HCT116 (cell line): ENCODE data around the gene STK39. TPM values are rescaled to one million over a fixed set of nuclear protein-coding genes. Genes with fewer than 3 reads are reported as not detected.

Experiments
- ATAC-seq: fragments of 200-7000 bp; cut with Tn5 transposase; 2 replicates; pipeline ENCODE4 v1.9.1; 2020; ENCODE audit warnings: mild to moderate bottlenecking, moderate library complexity
- BruUV-seq: library from RNA; stranded (reverse); fragments of 400-500 nt; replicated peaks from 2 replicates; lab custom pipeline; 2021; lab: Mats Ljungman, UMichigan
- CTCF ChIA-PET: fragments of 300-600 bp; sonication (Branson Sonifier 250); formaldehyde crosslinking; loops from one replicate; lab custom pipeline; 2021; ENCODE audit warnings: antibody characterized with exemption; lab: Charles Lee
- POLR2A ChIA-PET: fragments of 300-600, 350-600 bp; sonication (Branson Sonifier 250); formaldehyde crosslinking; loops from one replicate; lab custom pipeline; 2021; ENCODE audit warnings: antibody characterized with exemption; lab: Charles Lee
- RAD21 ChIA-PET, 2 experiments: fragments of 300-600 bp; sonication (Branson Sonifier 250); formaldehyde crosslinking; loops; one replicate each; lab custom pipeline; 2023; ENCODE audit warnings: low total read pairs in 2 of 2; ENCODE audit not compliant: uncharacterized antibody in 2 of 2, unreplicated experiment in 2 of 2, low non-redundant PET in 1 of 2; lab: Charles Lee
- DNase-seq: peaks from one replicate; pipeline ENCODE4 v3.0.0-alpha.2; 2010; ENCODE audit warnings: low read depth, low spot score
- H2AFZ ChIP-seq: fragments of 200-600 bp; shearing (Covaris generic), sonication (generic); 2 replicates; pipeline ENCODE4 v1.6.1; 2017; ENCODE audit warnings: low read depth, mixed run types, mixed read lengths, antibody characterized with exemption, low read length; ENCODE audit not compliant: poor library complexity, severe bottlenecking
- H3K27ac ChIP-seq: 2 replicates; pipeline ENCODE4 v1.5.1; 2012; ENCODE audit warnings: low read depth, low read length
- H3K27me3 ChIP-seq: fragments of 200-600 bp; sonication (generic); 2 replicates; pipeline ENCODE4 v1.6.1; 2016; ENCODE audit warnings: mixed run types, low read length, mixed read lengths; ENCODE audit not compliant: insufficient read depth
- H3K36me3 ChIP-seq, 2 experiments: fragments of 200-500 bp in 1 of 2; fragments of 200-600 bp in 1 of 2; sonication (Bioruptor generic) in 1 of 2; sonication (generic) in 1 of 2; 2 replicates each; pipeline versions ENCODE4 v1.5.1 to v1.6.1; 2014 to 2016; ENCODE audit warnings: low read length in 2 of 2, inconsistent platforms in 1 of 2, mixed read lengths in 1 of 2, mixed run types in 1 of 2; ENCODE audit not compliant: insufficient read depth in 2 of 2, control insufficient read depth in 1 of 2
- H3K4me1 ChIP-seq, 2 experiments: fragments of 200-600 bp in 1 of 2; sonication (generic) in 1 of 2; 2 replicates each; pipeline versions ENCODE4 v1.5.1 to v1.6.1; 2012 to 2017; ENCODE audit warnings: low read length in 2 of 2, inconsistent platforms in 1 of 2, mild to moderate bottlenecking in 1 of 2, mixed read lengths in 1 of 2, mixed run types in 1 of 2, moderate library complexity in 1 of 2; ENCODE audit not compliant: insufficient read depth in 2 of 2, control insufficient read depth in 1 of 2
- H3K4me2 ChIP-seq: fragments of 200-600 bp; sonication (generic); 2 replicates; pipeline ENCODE4 v1.6.1; 2017; ENCODE audit warnings: mixed run types, low read length, mixed read lengths
- H3K4me3 ChIP-seq, 2 experiments: fragments of 200-600 bp in 1 of 2; sonication (generic) in 1 of 2; replicated peaks in 1 of 2; 2 replicates each; pipeline ENCODE4 v1.5.1; 2011 to 2016; ENCODE audit warnings: low read length in 2 of 2, control low read depth in 1 of 2, low read depth in 1 of 2, mild to moderate bottlenecking in 1 of 2, mixed read lengths in 1 of 2, mixed run types in 1 of 2
- H3K79me2 ChIP-seq: fragments of 200-600 bp; sonication (generic); 2 replicates; pipeline ENCODE4 v1.6.1; 2017; ENCODE audit warnings: mild to moderate bottlenecking, mixed run types, low read length, moderate library complexity, mixed read lengths; ENCODE audit not compliant: insufficient read depth
- H3K9ac ChIP-seq: fragments of 200-600 bp; sonication (generic); 2 replicates; pipeline ENCODE4 v1.6.1; 2016; ENCODE audit warnings: low read length, mixed read lengths
- H3K9me2 ChIP-seq: fragments of 200-600 bp; sonication (generic), shearing (Covaris generic); 2 replicates; pipeline ENCODE4 v1.6.1; 2017; ENCODE audit warnings: mixed run types, mild to moderate bottlenecking, moderate library complexity; ENCODE audit not compliant: insufficient read depth
- H3K9me3 ChIP-seq, 2 experiments: fragments of 200-500 bp in 1 of 2; fragments of 200-600 bp in 1 of 2; sonication (Bioruptor generic) in 1 of 2; sonication (generic) in 1 of 2; 2 replicates each; pipeline ENCODE4 v1.6.1; 2014 to 2017; ENCODE audit warnings: low read length in 2 of 2, mixed read lengths in 2 of 2, inconsistent platforms in 1 of 2, low read depth in 1 of 2, mild to moderate bottlenecking in 1 of 2, mixed run types in 1 of 2, moderate library complexity in 1 of 2; ENCODE audit not compliant: control insufficient read depth in 1 of 2, insufficient read depth in 1 of 2
- H4K20me1 ChIP-seq: fragments of 200-600 bp; sonication (generic), shearing (Covaris generic); 2 replicates; pipeline ENCODE4 v1.6.1; 2017; ENCODE audit warnings: mixed run types, mild to moderate bottlenecking, moderate library complexity; ENCODE audit not compliant: insufficient read depth
- CEBPB ChIP-seq: IDR thresholded peaks from 2 replicates; pipeline ENCODE4 v1.6.1; 2012; ENCODE audit warnings: low read depth
- ELF1 ChIP-seq: IDR thresholded peaks from 2 replicates; pipeline ENCODE4 v1.6.1; 2012; ENCODE audit warnings: low read depth, borderline replicate concordance
- POLR2AphosphoS5 ChIP-seq: IDR thresholded peaks from 2 replicates; pipeline ENCODE4 v1.6.1; 2011; ENCODE audit warnings: mild to moderate bottlenecking, low read depth, low read length, moderate library complexity
- SP1 ChIP-seq: IDR thresholded peaks from 2 replicates; pipeline ENCODE4 v1.6.1; 2012; ENCODE audit warnings: low read depth
- SRF ChIP-seq: IDR thresholded peaks from 2 replicates; pipeline ENCODE4 v1.6.1; 2012; ENCODE audit warnings: low read depth
- ZNF274 ChIP-seq: fragments of 200-500 bp; sonication (Bioruptor generic); IDR thresholded peaks from 2 replicates; pipeline ENCODE4 v1.6.1; 2014; ENCODE audit warnings: mild to moderate bottlenecking, low read depth, low read length, inconsistent platforms
- intact Hi-C: fragments of 100-400 bp; cut with micrococcal nuclease; formaldehyde crosslinking; loops from 2 replicates; pipeline ENCODE4 v1.10.0; 2022
- total RNA-seq: library from RNA; stranded (reverse); gene quantifications from one replicate; pipeline ENCODE4 v1.2.1, GENCODE V29; 2021; ENCODE audit not compliant: unreplicated experiment
- TF ChIP-seq, protein P1 (sequence below): IDR thresholded peaks from 2 replicates; pipeline ENCODE4 v1.6.1; 2012; ENCODE audit warnings: low read depth

Gene STK39
- total RNA-seq, 1 experiment from 2014 or later: 118 TPM

GRCh38 chr2:168159754-168160585 is 87.4 kb downstream of the STK39 start:
- no peak overlapping the region for H3K4me2 ChIP-seq
- no peaks in the 10 kb centered on the region for H3K9me3 ChIP-seq
- peaks cover 0 to 64% of the 10 kb centered on the region in 2 experiments; a peak in 2 of 4 replicates for H3K36me3 ChIP-seq
- no peak for TF ChIP-seq POLR2AphosphoS5
- no peak for TF ChIP-seq CEBPB
- TF ChIP-seq ELF1: no peak
- TF ChIP-seq, protein P1, sequence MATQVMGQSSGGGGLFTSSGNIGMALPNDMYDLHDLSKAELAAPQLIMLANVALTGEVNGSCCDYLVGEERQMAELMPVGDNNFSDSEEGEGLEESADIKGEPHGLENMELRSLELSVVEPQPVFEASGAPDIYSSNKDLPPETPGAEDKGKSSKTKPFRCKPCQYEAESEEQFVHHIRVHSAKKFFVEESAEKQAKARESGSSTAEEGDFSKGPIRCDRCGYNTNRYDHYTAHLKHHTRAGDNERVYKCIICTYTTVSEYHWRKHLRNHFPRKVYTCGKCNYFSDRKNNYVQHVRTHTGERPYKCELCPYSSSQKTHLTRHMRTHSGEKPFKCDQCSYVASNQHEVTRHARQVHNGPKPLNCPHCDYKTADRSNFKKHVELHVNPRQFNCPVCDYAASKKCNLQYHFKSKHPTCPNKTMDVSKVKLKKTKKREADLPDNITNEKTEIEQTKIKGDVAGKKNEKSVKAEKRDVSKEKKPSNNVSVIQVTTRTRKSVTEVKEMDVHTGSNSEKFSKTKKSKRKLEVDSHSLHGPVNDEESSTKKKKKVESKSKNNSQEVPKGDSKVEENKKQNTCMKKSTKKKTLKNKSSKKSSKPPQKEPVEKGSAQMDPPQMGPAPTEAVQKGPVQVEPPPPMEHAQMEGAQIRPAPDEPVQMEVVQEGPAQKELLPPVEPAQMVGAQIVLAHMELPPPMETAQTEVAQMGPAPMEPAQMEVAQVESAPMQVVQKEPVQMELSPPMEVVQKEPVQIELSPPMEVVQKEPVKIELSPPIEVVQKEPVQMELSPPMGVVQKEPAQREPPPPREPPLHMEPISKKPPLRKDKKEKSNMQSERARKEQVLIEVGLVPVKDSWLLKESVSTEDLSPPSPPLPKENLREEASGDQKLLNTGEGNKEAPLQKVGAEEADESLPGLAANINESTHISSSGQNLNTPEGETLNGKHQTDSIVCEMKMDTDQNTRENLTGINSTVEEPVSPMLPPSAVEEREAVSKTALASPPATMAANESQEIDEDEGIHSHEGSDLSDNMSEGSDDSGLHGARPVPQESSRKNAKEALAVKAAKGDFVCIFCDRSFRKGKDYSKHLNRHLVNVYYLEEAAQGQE: no peak
- no peak for TF ChIP-seq SP1
- no peak for TF ChIP-seq ZNF274
- no peak for TF ChIP-seq SRF
- TF ChIP-seq, all 23 proteins: peak for 0
- no TSS peak for BruUV-seq
- Histone ChIP-seq H3K4me3 (no peak overlapping the region), H3K79me2 (peaks cover 79% of the 10 kb centered on the region), H3K27ac (no peak overlapping the region), H3K27me3 (no peaks in the 10 kb centered on the region), H3K4me1 (peaks cover 32 to 86% of the 10 kb centered on the region in 2 experiments), H3K9ac (no peak overlapping the region), H4K20me1 (no peaks in the 10 kb centered on the region), H2AFZ (no peak overlapping the region), H3K9me2 (no peaks in the 10 kb centered on the region)
- intact Hi-C loops: loop anchor here (5.0 kb wide), 1 partner anchor 177 kb away; no protein-coding TSS in a partner anchor
- ChIA-PET RAD21 (interaction anchor here in 1 of 2 experiments (0.7 kb wide), 1 partner anchor 35 kb away, joined by 3 read pairs; no protein-coding TSS in a partner anchor), CTCF (interaction anchor here (1.8 to 2.4 kb wide), 2 partner anchors 134 to 177 kb away, joined by 4 to 10 read pairs; no protein-coding TSS in a partner anchor), POLR2A (no interaction called here)
- no peak for ATAC-seq
- DNase-seq: no peak
